GM12875 (cell line): ENCODE measurements around the gene BMPR1B.

ENCODE experiments used
- H3K4me3 ChIP-seq: one replicate; pipeline ENCODE4 v1.5.1; 2011; ENCODE audit warnings: low read depth, low read length, control low read depth
- CTCF ChIP-seq: IDR thresholded peaks from 2 replicates; pipeline ENCODE4 v1.5.1; 2011; ENCODE audit warnings: low read depth, mild to moderate bottlenecking, control low read depth, inconsistent platforms, low read length, moderate library complexity, borderline replicate concordance; ENCODE audit not compliant: insufficient read depth

BMPR1B gene

GRCh38 chr4:95204873-95205272 lies 447.1 kb downstream of the BMPR1B start:
- H3K4me3 ChIP-seq: no peak overlapping the region
- no peak for TF ChIP-seq CTCF
